Ectodermal cell (in vitro differentiated cells): ENCODE measurements around the gene RYR3.

ENCODE experiments used
- H3K27ac ChIP-seq: 2 replicates; pipeline ENCODE4 v1.7.0; 2013; ENCODE audit warnings: mild to moderate bottlenecking, low read depth, low read length; ENCODE audit not compliant: insufficient read depth, poor library complexity, severe bottlenecking
- H3K27me3 ChIP-seq: 2 replicates; pipeline ENCODE4 v1.7.0; 2013; ENCODE audit warnings: mild to moderate bottlenecking, low read length; ENCODE audit not compliant: insufficient read depth, control insufficient read depth, poor library complexity, severe bottlenecking
- H3K36me3 ChIP-seq: one replicate; pipeline ENCODE4 v1.7.0; 2013; ENCODE audit warnings: low read length; ENCODE audit not compliant: control insufficient read depth, insufficient read depth
- H3K4me1 ChIP-seq: one replicate; pipeline ENCODE4 v1.7.0; 2013; ENCODE audit warnings: low read length; ENCODE audit not compliant: control insufficient read depth, insufficient read depth
- H3K4me3 ChIP-seq: 2 replicates; pipeline ENCODE4 v1.7.0; 2013; ENCODE audit warnings: low read depth, low read length, control low read depth; ENCODE audit not compliant: insufficient read depth
- H3K9me3 ChIP-seq: 2 replicates; pipeline ENCODE4 v1.7.0; 2013; ENCODE audit warnings: mild to moderate bottlenecking, low read length, moderate library complexity; ENCODE audit not compliant: control insufficient read depth
- WGBS, 2 experiments: methylation state at CpG; one replicate each; pipeline ENCODE4 v1.1.7; 2013; ENCODE audit warnings: missing lambda C conversion rate in 2 of 2; 5-methylcytosine and 5-hydroxymethylcytosine counted together

The RYR3 gene

DNA sequence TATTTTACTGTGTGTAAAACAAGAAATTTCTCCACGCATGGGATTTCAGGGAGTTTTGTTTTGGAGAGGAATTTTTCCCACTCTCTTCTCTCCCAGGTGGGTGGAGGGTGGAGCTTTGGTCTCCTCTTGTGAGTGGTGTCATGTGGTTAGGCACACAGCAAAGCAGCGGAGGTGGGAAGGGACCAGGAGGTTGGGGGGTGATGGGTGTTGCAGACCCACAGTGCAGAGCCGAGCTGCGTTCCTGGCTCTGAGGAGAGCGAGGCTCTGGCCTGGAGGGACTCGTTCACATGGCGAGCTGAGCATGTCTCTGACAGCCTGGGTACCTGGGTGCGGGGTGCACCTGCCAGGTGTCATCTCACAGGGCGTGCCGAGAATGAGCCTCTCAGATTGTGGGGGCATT lies 87.8 kb downstream of the RYR3 start:
- H3K27me3 ChIP-seq = no peaks in the 10 kb centered on the region
- no peaks in the 10 kb centered on the region for H3K36me3 ChIP-seq
- no peak overlapping the region for H3K27ac ChIP-seq
- WGBS, 2 experiments = 94% methylated on average over 10 of the region's 10 CpGs
- no peaks in the 10 kb centered on the region for H3K4me1 ChIP-seq
- no peak overlapping the region for H3K4me3 ChIP-seq
- H3K9me3 ChIP-seq = no peaks in the 10 kb centered on the region

DNA sequence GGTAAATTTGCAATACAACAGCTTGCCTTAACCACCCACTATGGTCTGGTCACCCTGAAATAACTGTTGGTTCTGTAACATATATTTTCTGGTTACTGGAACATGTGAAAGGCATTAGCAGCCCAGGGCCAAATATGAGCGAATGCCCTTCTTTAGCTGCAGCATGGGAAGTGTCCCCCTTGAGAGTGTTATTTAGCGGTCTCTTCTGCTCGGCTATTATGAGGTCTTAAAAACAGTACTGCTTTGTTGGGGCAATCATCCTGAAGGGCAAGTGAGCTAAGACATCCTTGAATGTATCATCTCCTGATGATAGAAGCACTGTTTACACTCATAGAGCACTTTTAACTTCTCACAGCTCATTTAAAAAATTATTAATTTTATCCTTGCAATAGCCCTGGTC lies 90.2 kb downstream of the RYR3 start:
- Histone ChIP-seq H3K36me3 (no peaks in the 10 kb centered on the region), H3K27me3 (no peaks in the 10 kb centered on the region), H3K4me1 (no peaks in the 10 kb centered on the region), H3K27ac (no peak overlapping the region), H3K9me3 (no peaks in the 10 kb centered on the region), H3K4me3 (no peak overlapping the region)
- WGBS, 2 experiments = 92 to 93% methylated on average over 3 of the region's 3 CpGs

DNA sequence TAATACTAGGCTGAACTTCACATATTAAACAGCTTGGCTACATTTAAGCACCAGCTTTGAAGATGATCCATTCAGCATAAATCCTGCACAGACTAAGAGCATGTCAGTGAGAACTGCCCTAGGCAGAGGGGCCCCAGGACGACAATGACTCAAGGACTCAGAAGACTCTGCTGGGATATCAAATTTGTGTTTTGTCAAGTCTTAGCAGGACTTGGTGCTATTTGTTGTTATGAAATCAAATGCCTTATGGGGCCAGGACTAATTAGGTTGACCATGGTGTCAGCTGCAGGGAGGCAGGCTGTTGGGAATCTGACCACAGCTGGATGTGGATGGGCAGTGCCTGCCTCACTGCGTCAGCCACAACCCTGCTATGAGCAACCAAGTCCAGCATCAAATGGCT lies 91.8 kb downstream of the RYR3 start:
- H3K9me3 ChIP-seq = no peaks in the 10 kb centered on the region
- H3K4me3 ChIP-seq = no peak overlapping the region
- H3K4me1 ChIP-seq = no peaks in the 10 kb centered on the region
- no peaks in the 10 kb centered on the region for H3K36me3 ChIP-seq
- H3K27me3 ChIP-seq = no peaks in the 10 kb centered on the region
- H3K27ac ChIP-seq = no peak overlapping the region
- 80 to 84% methylated on average over 2 of the region's 2 CpGs for WGBS, 2 experiments

DNA sequence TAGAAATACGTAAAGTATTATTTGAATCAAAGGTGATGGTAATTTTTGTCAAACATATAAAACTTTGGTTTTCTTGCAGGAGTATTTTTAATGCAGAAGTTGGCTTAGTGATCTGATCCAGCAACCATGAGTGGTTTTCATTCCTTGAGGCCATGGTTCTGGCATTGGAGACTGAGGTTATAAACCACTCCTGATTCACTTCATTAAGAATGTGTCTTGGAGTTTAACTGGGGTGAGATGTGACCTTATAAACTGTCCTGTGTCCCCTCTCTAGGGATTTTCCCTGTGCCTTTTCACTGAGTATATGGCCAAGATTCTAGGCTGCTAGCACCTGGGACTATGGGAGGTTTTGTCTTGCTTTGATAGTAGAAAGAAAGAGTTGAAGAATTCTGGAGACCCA lies 94.3 kb downstream of the RYR3 start:
- Histone ChIP-seq H3K4me3 (no peak overlapping the region), H3K27me3 (no peaks in the 10 kb centered on the region), H3K9me3 (no peaks in the 10 kb centered on the region), H3K36me3 (no peaks in the 10 kb centered on the region), H3K27ac (no peak overlapping the region), H3K4me1 (no peaks in the 10 kb centered on the region)
- 92 to 95% methylated on average over 1 of the region's 1 CpG for WGBS, 2 experiments

DNA sequence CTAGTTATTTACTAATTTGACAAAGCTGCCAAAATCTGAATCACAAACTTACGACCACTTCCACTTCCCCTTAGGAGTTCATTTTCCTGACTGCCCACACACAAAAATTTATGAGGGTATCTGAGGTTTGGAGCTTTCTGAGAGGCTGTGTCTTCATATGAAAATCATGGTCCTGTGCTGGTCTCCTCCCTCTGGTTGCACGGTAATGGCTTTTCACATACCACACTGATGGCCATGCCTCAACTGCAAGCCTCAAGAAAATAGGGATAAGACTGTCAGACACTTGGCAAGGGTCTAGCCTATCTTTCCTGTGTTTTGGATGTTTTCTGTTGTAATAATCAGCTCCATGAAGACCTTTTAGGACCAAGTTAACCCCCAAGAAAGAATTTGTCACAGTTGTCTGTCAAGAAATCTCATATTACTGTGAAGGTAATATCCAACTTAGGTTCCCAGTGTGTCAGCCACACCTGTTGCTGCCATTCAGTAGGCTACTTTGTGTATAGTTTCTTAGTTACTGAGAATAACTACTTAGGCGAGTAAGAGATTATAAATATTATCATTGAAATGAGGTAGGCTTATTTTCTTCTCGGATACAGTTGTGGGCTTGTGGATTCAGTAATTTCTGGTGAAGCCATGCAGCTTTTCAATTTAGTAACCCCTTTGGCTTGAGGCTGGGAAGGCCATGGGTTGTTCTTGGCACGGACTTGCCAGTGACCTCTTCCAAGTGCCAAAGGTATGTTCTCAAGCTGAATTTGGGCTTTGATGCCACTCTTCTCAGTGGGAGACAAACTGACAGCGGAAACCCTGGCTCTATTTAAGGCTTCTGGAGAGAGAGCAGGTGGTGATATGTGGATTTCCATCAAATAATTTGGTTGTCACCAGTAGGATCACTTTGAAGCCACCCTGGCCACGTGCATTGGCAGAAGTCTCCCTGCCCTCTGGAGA lies 101.1 kb downstream of the RYR3 start:
- H3K27me3 ChIP-seq = no peaks in the 10 kb centered on the region
- no peak overlapping the region for H3K4me3 ChIP-seq
- H3K9me3 ChIP-seq = no peaks in the 10 kb centered on the region
- H3K4me1 ChIP-seq = no peaks in the 10 kb centered on the region
- H3K36me3 ChIP-seq = no peaks in the 10 kb centered on the region
- H3K27ac ChIP-seq = no peak overlapping the region
- WGBS, 2 experiments = 93 to 94% methylated on average over 6 to 7 of the region's 7 CpGs

DNA sequence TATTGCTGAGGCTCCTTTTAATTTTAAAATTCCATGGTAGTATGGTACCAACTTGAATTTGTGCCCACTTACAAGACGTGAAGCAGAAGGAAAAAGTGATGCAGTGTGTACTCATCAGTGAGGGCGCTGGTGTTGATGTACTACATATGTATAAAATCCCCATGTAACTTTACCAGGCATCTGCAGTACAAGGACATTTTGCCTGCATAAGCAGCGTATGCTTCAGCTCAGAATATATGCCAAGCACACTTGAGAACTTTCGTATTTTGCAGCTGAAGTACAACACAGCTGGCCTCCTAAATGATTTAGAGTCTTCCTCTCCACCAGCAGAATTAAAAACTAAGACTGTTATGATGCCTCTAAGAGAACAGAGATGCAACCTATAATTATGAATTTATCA lies 108.9 kb downstream of the RYR3 start:
- Histone ChIP-seq H3K27me3 (no peaks in the 10 kb centered on the region), H3K36me3 (no peaks in the 10 kb centered on the region), H3K4me3 (no peak overlapping the region), H3K27ac (no peak overlapping the region), H3K9me3 (no peaks in the 10 kb centered on the region), H3K4me1 (no peaks in the 10 kb centered on the region)
- 94 to 98% methylated on average over 4 of the region's 4 CpGs for WGBS, 2 experiments

DNA sequence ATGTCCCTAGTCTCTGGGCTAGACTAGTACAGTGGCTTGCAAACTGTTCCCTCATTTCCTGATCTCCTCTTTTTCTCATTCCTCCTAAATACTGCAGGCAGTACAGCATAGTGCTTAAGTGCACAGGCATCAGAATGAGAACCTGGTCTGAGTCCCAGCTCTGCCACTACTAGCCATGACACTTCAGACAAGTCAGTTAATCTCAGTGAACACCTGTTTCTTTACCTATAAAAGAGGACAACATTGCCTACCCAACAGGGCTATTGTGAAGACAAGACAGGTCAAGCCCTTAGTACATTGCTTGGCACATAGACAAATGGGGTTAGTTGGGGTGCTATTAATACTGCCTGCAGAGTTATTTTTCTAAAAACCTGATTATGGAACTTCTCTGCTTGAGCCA lies 113.3 kb downstream of the RYR3 start:
- H3K27me3 ChIP-seq = no peaks in the 10 kb centered on the region
- no peaks in the 10 kb centered on the region for H3K4me1 ChIP-seq
- no peaks in the 10 kb centered on the region for H3K36me3 ChIP-seq
- H3K9me3 ChIP-seq = no peaks in the 10 kb centered on the region
- no peak overlapping the region for H3K27ac ChIP-seq
- no peak overlapping the region for H3K4me3 ChIP-seq

DNA sequence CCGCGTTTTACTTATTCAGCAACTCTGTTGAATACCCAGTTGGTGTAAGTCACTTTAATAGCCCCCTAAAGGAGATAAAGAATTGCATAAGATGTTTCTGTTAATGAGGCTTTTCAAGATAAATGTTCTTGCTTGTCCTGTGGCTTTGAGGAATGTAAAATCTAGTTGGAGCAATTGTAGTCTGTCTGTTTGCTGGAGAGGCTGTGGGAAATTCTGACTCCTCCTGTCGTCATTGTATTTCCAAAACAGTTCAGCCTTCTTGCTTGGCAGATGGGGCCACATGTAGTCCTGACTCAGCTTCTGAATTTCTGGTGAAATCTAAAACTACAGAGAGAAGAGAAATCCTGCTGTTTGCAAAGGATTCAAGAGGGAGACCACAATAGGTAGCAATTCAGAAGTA lies 114.4 kb downstream of the RYR3 start:
- Histone ChIP-seq H3K4me3 (no peak overlapping the region), H3K9me3 (no peaks in the 10 kb centered on the region), H3K36me3 (no peaks in the 10 kb centered on the region), H3K4me1 (no peaks in the 10 kb centered on the region), H3K27ac (no peak overlapping the region), H3K27me3 (no peaks in the 10 kb centered on the region)
- WGBS, 2 experiments = 75 to 83% methylated on average over 3 of the region's 3 CpGs

DNA sequence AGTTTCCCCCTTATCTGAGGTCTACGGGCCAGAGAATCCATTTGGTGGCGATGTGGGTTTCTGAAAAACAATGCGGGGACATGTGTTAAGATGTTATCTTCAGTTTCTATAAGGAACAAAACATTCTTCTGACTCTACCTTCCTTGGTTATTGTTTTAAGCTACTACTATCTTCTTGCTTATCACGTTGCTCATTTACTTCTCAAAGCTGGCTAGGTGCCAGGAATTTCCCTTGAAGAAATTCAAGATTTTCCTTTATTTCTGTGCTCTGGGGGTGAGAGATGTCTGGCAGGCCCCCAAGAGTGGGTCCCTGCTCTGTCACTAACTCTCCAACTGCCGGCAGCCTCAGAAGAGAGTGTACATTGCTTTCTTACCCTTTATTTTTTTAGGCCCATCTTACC lies 119.8 kb downstream of the RYR3 start:
- Histone ChIP-seq H3K9me3 (no peaks in the 10 kb centered on the region), H3K27me3 (no peaks in the 10 kb centered on the region), H3K27ac (no peak overlapping the region), H3K36me3 (no peaks in the 10 kb centered on the region), H3K4me1 (no peaks in the 10 kb centered on the region), H3K4me3 (no peak overlapping the region)
- WGBS, 2 experiments = 78 to 81% methylated on average over 5 of the region's 5 CpGs

DNA sequence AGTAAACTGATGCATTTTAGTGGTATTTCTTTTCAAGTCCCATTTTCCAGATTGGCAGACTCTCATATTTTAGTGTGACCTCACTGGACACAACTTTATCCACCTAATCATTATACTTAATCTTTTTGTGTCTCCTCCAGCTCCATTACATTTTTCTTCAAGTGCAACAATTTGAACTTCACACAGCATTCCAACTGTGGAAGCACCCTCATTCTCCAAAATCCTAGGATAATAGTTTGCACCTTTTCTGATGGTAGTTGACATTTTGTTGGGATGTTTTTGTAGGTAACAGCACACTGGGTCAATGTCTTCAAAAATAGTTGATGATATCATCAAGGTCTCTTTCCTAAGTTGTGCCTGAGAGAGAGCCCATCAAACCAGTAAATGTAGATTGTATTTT lies 123.1 kb downstream of the RYR3 start:
- H3K27me3 ChIP-seq = no peaks in the 10 kb centered on the region
- H3K36me3 ChIP-seq = no peaks in the 10 kb centered on the region
- no peaks in the 10 kb centered on the region for H3K9me3 ChIP-seq
- no peak overlapping the region for H3K4me3 ChIP-seq
- no peak overlapping the region for H3K27ac ChIP-seq
- H3K4me1 ChIP-seq = no peaks in the 10 kb centered on the region
